ENCODE results near the gene MYH10.

MYH10 gene

GRCh38 chr17:8490256-8491023 is 140.1 kb downstream of the MYH10 start:
- DNase-seq = no peak

- DNase-seq = no peak
Measured at GRCh38 chr17:8489841-8490240, 140.7 kb downstream of the MYH10 start.

GRCh38 chr17:8488901-8489300 is 141.6 kb downstream of the MYH10 start:
- no peak for DNase-seq

- DNase-seq = no peak
Measured at GRCh38 chr17:8488491-8488890, 142.0 kb downstream of the MYH10 start.

- no peak for DNase-seq
Measured at GRCh38 chr17:8487743-8488142, 142.8 kb downstream of the MYH10 start.

- no peak for DNase-seq
Measured at GRCh38 chr17:8487130-8487645, 143.3 kb downstream of the MYH10 start.

- DNase-seq = no peak
Measured at GRCh38 chr17:8485491-8485890, 145.0 kb downstream of the MYH10 start.

- DNase-seq = no peak
Measured at GRCh38 chr17:8484465-8484864, 146.1 kb downstream of the MYH10 start.

- DNase-seq = no peak
Measured at GRCh38 chr17:8482546-8482945, 148.0 kb downstream of the MYH10 start.

- no peak for DNase-seq
Measured at GRCh38 chr17:8481703-8482102, 148.8 kb downstream of the MYH10 start.

- no peak for DNase-seq
Measured at GRCh38 chr17:8481089-8481488, 149.4 kb downstream of the MYH10 start.

GRCh38 chr17:8480011-8480976 is 150.2 kb downstream of the MYH10 start:
- DNase-seq = no peak

GRCh38 chr17:8479431-8479947 is 151.0 kb downstream of the MYH10 start:
- DNase-seq = no peak

- DNase-seq = no peak
Measured at GRCh38 chr17:8477715-8478441, 152.6 kb downstream of the MYH10 start.

- no peak for DNase-seq
Measured at GRCh38 chr17:8477171-8477570, 153.4 kb downstream of the MYH10 start.

GRCh38 chr17:8476741-8477140 is 153.8 kb downstream of the MYH10 start:
- no peak for DNase-seq

- DNase-seq = no peak
Measured at GRCh38 chr17:8475781-8476180, 154.7 kb downstream of the MYH10 start.

- no peak for DNase-seq
Measured at GRCh38 chr17:8475227-8475626, 155.3 kb downstream of the MYH10 start.

GRCh38 chr17:8474826-8475225 is 155.7 kb downstream of the MYH10 start:
- DNase-seq = no peak

GRCh38 chr17:8473451-8474192 is 156.9 kb downstream of the MYH10 start:
- no peak for DNase-seq

GRCh38 chr17:8472663-8473062 is 157.9 kb downstream of the MYH10 start:
- DNase-seq = no peak

- no peak for DNase-seq
Measured at GRCh38 chr17:8470447-8471047, 160.0 kb downstream of the MYH10 start.
